Stimulated activated CD4-positive, alpha-beta T cell treated with anti-CD3 and anti-CD28 coated beads, Interleukin-1b, Interleukin-23, amount 100 ng/mL, for 24 hours (primary cell): ENCODE data around the gene PMEL.
"Not testable (repeated sequence)": the region's sequence is repeated elsewhere in the genome, so short reads cannot be mapped to it uniquely, and the experiment has no call there.

Source experiments
- DNase-seq, 4 experiments: peaks; one replicate each; pipeline ENCODE4 v3.0.0-alpha.2; 2020; ENCODE audit warnings: low read depth in 4 of 4, low spot score in 1 of 4

The PMEL gene

DNA sequence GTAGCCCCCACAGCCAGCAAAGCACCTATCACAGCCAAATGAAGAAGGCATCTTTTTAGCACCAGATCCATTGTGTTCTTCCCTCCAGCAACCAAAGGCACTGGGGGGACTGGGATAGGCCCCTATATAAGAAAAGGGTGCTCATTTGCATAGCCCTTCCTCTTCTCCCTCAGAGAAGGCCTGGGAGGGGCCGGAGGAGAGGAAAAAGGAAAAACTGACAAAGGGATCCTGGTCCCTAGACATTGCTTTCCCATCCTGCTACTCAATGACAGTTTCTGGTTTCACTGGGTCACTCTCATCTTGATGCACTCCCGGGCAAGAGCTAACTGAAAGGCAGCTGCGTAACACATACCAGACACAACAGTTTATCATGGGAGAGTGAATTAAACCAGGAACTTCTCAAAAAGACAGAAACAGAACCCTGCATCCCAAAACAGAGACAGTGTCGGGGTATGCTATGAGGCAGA is at the start of gene PMEL:
PMEL (minus strand) TSS at position 102 of the 467 bp plus-strand sequence; CDS start at position 71, 31 bp downstream.
- no peak for DNase-seq

- DNase-seq: no peak
Observed at GRCh38 chr12:56014205-56014604, 48.4 kb upstream of the PMEL start.

DNA sequence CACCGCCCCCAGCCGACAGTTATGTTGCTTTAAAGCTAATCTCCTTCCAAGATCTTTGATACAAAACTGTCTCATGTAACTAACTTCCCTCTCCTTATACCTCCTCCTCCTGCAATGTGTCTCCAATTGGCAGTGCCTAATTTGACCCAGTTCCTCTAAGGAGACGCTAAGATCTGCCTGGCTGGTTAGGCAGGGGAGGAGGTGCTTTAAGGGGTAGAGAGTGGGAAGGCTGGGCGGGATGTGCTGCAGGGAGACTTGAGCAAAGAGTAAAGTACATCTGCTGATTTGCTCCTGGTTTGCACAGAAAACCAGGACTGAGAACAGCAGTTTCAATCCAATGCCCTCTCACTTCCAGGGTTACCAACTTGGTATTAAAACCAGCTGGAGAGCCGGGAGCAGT is 47.6 kb upstream of the PMEL start:
- no peak for DNase-seq

DNA sequence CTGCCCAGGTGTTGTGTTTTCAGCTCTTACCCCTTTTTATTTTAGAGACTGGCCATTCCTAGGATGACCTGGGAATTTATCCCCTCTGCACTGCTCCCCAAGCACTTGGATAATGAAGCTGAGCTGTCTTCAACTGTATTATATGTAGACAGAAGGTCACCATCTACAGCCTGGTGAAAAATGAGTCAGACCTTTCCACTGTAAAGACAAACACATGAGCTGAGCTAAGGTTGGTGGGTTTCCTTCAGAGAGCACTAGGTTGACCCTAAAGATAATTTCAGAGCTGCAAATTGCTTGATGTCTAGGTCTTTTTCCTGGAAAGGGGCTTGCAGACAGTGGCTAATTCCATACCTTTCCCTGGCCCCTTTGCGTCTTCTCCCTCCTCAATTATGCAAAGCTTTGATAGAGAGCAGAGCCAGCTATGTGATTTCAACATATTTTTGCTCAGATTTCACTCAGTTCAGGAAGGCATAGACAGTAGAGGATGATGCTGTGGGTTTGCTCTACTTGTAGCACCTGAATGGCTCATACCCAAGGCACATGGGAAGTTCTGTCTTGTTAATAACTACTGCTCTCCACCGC is 45.8 kb upstream of the PMEL start:
- DNase-seq: no peak

DNA sequence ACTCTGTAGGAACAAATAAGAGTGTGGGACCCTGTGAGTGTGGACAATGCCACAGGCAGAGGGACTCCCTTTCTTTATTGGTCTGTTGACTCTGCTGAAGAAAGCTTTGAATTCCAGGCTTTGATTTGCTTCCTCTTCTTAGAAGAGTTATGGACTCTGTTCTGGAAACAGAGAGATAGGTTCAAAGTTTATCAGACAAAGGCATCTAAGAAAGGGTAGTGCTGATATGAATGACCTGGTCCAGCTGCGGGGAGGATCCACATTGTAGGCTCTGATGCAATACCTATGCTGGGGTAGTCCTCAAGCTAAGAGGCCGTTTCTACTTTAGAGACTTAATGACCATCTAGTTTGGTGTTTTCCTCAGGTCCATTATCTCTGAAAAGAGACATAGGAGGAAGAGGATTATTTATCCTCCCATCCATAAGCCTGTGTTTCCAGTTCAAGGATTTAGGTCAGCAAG is 44.3 kb upstream of the PMEL start:
- DNase-seq: no peak

GRCh38 chr12:56007564-56008559 is 42.0 kb upstream of the PMEL start:
- DNase-seq: peak; percentile 47 to 55 (median 52)

DNA sequence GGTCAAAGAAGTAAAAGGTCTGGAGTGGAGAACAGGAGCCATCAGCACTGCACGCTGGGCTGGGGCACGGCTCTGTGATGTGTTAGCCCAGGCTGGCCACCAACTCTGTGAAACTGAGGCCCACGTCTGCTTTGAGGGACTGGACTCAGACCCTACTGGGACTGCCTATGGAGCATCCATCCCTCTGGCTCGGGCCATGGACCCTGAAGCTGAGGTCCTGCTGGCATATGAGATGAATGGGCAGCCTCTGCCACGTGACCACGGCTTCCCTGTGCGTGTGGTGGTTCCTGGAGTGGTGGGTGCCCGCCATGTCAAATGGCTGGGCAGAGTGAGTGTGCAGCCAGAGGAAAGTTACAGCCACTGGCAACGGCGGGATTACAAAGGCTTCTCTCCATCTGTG is 38.4 kb upstream of the PMEL start:
- DNase-seq: no peak

- not testable (repeated sequence) for DNase-seq
Observed at GRCh38 chr12:56003376-56003775, 37.5 kb upstream of the PMEL start.

GRCh38 chr12:56001487-56002100 is 35.8 kb upstream of the PMEL start:
- DNase-seq: no peak

- DNase-seq: not testable (repeated sequence)
Observed at GRCh38 chr12:55999999-56000540, 34.2 kb upstream of the PMEL start.

GRCh38 chr12:55999522-55999921 is 33.7 kb upstream of the PMEL start:
- DNase-seq: not testable (repeated sequence)

GRCh38 chr12:55997535-55997859 is 31.7 kb upstream of the PMEL start:
- DNase-seq: no peak

GRCh38 chr12:55996715-55997534 is 31.1 kb upstream of the PMEL start, which contains the start of gene SUOX:
Gene SUOX (plus strand): TSS chr12:55997276. CDS start chr12:56002222, 4,946 bp downstream.
- peak in 1 of 4 experiments; percentile 18 for DNase-seq

DNA sequence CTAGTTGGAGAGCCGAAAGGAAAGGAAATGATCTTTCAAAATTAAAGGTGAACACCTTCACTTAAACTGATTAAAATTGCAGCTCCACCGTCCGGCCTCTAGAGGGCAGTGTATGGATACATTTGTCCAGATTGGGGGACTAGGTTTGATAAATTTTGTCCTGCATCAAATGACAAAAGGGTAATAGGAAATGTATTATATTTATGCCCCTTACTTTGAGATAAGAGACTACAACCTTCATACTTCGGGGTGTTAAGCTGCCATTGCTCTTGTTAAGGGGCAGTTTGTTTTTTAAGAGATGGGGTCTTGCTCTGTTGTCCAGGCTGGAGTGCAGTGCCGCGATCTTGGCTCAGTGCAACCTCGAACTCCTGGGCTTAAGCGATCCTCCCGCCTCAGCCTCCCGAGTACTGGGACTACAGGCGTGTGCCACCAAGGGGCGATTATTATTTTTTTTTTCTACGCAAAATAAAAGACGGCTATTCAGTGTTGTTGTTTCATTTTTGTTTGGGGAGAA is 30.4 kb upstream of the PMEL start:
- DNase-seq: peak; percentile 38 to 48 (median 43)

GRCh38 chr12:55995366-55995765 is 29.5 kb upstream of the PMEL start:
- DNase-seq: no peak

- DNase-seq: no peak
Observed at GRCh38 chr12:55993230-55993853, 27.5 kb upstream of the PMEL start.

DNA sequence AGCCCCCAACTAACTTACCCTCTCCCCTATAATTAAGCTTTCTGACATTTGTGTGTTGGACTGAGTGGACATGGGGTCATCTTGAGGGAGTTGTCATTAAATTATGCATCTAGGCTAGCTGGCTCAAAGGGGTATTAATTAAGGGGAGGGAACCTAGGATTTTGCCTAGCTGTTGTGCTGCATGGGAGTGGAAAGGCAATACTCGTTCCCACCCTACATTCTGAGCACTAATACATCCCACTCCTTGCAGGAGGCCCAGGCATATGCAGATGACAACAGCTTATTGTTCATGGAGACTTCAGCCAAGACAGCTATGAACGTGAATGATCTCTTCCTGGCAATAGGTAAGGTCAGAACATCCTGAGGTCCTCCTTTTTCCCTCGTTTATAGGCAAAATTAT is 25.3 kb upstream of the PMEL start:
- no peak for DNase-seq

GRCh38 chr12:55985976-55986375 is 20.1 kb upstream of the PMEL start:
- DNase-seq: not testable (repeated sequence)

DNA sequence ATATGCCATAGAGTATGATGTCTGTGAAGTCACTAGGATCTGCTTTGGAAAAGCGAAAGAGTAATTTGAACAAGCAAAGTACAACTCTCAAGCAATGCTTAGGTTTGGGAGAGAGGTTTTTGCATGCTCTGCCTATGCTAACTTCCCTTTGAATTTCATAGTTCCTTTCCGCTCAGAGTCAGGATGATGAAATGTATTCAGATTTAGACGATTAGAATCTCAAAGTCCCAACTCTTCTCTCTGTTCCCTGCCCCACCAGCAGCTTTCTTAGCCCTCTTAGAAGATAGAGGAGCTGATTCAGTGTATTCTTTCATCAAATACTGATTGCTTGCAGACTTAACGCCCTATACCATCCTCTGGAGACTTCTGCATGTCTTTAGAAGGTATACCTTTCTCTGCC is 19.5 kb upstream of the PMEL start:
- no peak for DNase-seq

- no peak for DNase-seq
Observed at GRCh38 chr12:55984861-55985260, 19.0 kb upstream of the PMEL start.
